ENCODE measurements around the gene TBC1D8. TPM values are rescaled to one million over a fixed set of nuclear protein-coding genes. Genes with fewer than 3 reads are reported as not detected.

TBC1D8 gene
- total and polyA plus RNA-seq, 2 of the 8 experiments (the other 6 are each of a cell fraction or from before 2014, with no cell fraction given): 20.8 to 21.8 TPM

GRCh38 chr2:101082998-101083397 is 68.2 kb downstream of the TBC1D8 start:
- Histone ChIP-seq H3K23ac (ENCODE audit: insufficient read length) (no peak overlapping the region), H2BK120ac (replicated peaks; ENCODE audit: low read depth, low read length) (no peak overlapping the region), H2BK5ac (ENCODE audit: low read depth, low read length) (no peak overlapping the region), H3K4me3 (ENCODE audit: extremely low read depth in 1 of 4, insufficient read depth in 2 of 4, low read depth in 3 of 4, low read length in 4 of 4) (no peak overlapping the region), H3K4me2 (ENCODE audit: insufficient read depth in 1 of 2, low read depth in 2 of 2, low read length in 2 of 2) (no peak overlapping the region), H3K36me3 (ENCODE audit: control insufficient read depth in 2 of 4, insufficient read depth in 4 of 4, low read length in 3 of 4) (no peaks in the 10 kb centered on the region), H2AFZ (ENCODE audit: low read length) (no peak overlapping the region), H3K18ac (ENCODE audit: extremely low read depth, low read length) (no peak overlapping the region), H3K9me3 (ENCODE audit: insufficient read depth in 2 of 2, low read depth in 1 of 2, low read length in 1 of 2) (no peaks in the 10 kb centered on the region), H3K56ac (replicated peaks; ENCODE audit: insufficient read length, low read depth, low read length) (no peak overlapping the region), H2BK15ac (ENCODE audit: low read length) (no peak overlapping the region), H4K8ac (ENCODE audit: extremely low read depth, insufficient read depth, low read length) (no peak overlapping the region), H3K4ac (replicated peaks; ENCODE audit: insufficient read length, low read depth, low read length) (no peak overlapping the region), H3K79me1 (ENCODE audit: low read depth, low read length) (no peaks in the 10 kb centered on the region), H4K20me1 (replicated peaks in 1 of 2; ENCODE audit: control insufficient read depth in 1 of 2, insufficient read depth in 2 of 2, low read length in 2 of 2) (no peaks in the 10 kb centered on the region), H3K14ac (ENCODE audit: insufficient read length) (no peak overlapping the region), H2BK12ac (ENCODE audit: low read depth, low read length) (no peak overlapping the region), H3K27ac (ENCODE audit: low read depth, low read length) (no peak overlapping the region), H3K27me3 (replicated peaks in 1 of 4; ENCODE audit: control insufficient read depth in 3 of 4, extremely low read depth in 1 of 4, insufficient read depth in 3 of 4, low read length in 3 of 4) (no peaks in the 10 kb centered on the region), H3K23me2 (ENCODE audit: low read depth, low read length) (no peaks in the 10 kb centered on the region), H3K4me1 (replicated peaks in 1 of 4; ENCODE audit: control insufficient read depth in 3 of 4, insufficient read depth in 4 of 4, low read length in 3 of 4) (no peaks in the 10 kb centered on the region), H4K5ac (ENCODE audit: insufficient read length, low read depth, low read length) (no peak overlapping the region), H3K9ac (replicated peaks in 1 of 4; ENCODE audit: extremely low read depth in 1 of 4, low read depth in 3 of 4, low read length in 3 of 4) (no peak overlapping the region), H2AK5ac (ENCODE audit: low read depth, low read length) (no peak overlapping the region), H4K91ac (replicated peaks; ENCODE audit: insufficient read length, low read length) (no peak overlapping the region), H3K79me2 (ENCODE audit: control insufficient read depth in 1 of 2, insufficient read depth in 2 of 2, low read length in 2 of 2) (0 out of 4 replicates have a peak, but pooled peaks cover 0 to 6% of the 10 kb centered on the region in 2 experiments), H2BK20ac (ENCODE audit: low read length) (no peak overlapping the region)
- FAIRE-seq (no peak), DNase-seq (ENCODE audit: low read depth in 1 of 2, low spot score in 2 of 2) (no peak)
- ChIA-PET POLR2A (ENCODE audit: partially characterized antibody) (no interaction called here), CTCF (ENCODE audit: partially characterized antibody) (no interaction called here)
- 91% methylated on average over 6 of the region's 6 CpGs; no CpG with 5 or more reads in 1 of the 2 experiments for WGBS, 2 experiments (ENCODE audit: extremely low coverage in 1 of 2, insufficient coverage in 1 of 2, insufficient read length in 1 of 2, insufficient replicate concordance in 2 of 2, low coverage in 1 of 2, low lambda C conversion rate in 2 of 2, missing lambda C conversion rate in 1 of 2)
- no peak for TF ChIP-seq TCF12 (IDR thresholded peaks at IDR 0.05; ENCODE audit: low read depth, low read length)
- no peak for TF ChIP-seq CBX5 (IDR thresholded peaks at IDR 0.05; ENCODE audit: low read depth, low read length)
- TF ChIP-seq SRF (IDR thresholded peaks at IDR 0.05; ENCODE audit: low read depth, low read length): no peak
- TF ChIP-seq TEAD4 (IDR thresholded peaks at IDR 0.05; ENCODE audit: low read depth, low read length): no peak
- TF ChIP-seq SP4 (IDR thresholded peaks at IDR 0.05; ENCODE audit: low read length): no peak
- no peak for TF ChIP-seq CREB1 (IDR thresholded peaks at IDR 0.05)
- TF ChIP-seq NANOG (IDR thresholded peaks at IDR 0.05; ENCODE audit: insufficient read depth, low read depth, low read length, poor library complexity, severe bottlenecking): no peak
- no peak for TF ChIP-seq ZNF274 (IDR thresholded peaks at IDR 0.05; ENCODE audit: borderline replicate concordance, extremely low read depth, low read length)
- TF ChIP-seq POLR2A (IDR thresholded peaks at IDR 0.05; ENCODE audit: control extremely low read depth in 1 of 2, low read depth in 2 of 2, low read length in 2 of 2): no peak
- TF ChIP-seq SIX5 (IDR thresholded peaks at IDR 0.05; ENCODE audit: low read depth, low read length): no peak
- TF ChIP-seq SP1 (IDR thresholded peaks at IDR 0.05; ENCODE audit: low read depth, low read length): no peak
- no peak for TF ChIP-seq MAX (IDR thresholded peaks at IDR 0.05)
- TF ChIP-seq TBP (IDR thresholded peaks at IDR 0.05; ENCODE audit: low read depth, low read length): no peak
- no peak for TF ChIP-seq SAP30 (IDR thresholded peaks at IDR 0.05; ENCODE audit: insufficient read depth, insufficient replicate concordance, low read length)
- no peak for TF ChIP-seq CEBPB (IDR thresholded peaks at IDR 0.05; ENCODE audit: low read depth, low read length)
- no peak for TF ChIP-seq MAFK (IDR thresholded peaks at IDR 0.05; ENCODE audit: low read depth, low read length)
- TF ChIP-seq PHF8 (conservative IDR thresholded peaks at IDR 0.05; ENCODE audit: low read depth, low read length): no peak
